ENCODE results near the gene THTPA. TPM values are rescaled to one million over a fixed set of nuclear protein-coding genes. Genes with fewer than 3 reads are reported as not detected.
"Not testable (repeated sequence)": the region's sequence is repeated elsewhere in the genome, so short reads cannot be mapped to it uniquely, and the experiment has no call there.

THTPA gene
- total RNA-seq, 4 donors from 2014 or later: 2.8 to 10.9 (median 10.7) TPM

DNA sequence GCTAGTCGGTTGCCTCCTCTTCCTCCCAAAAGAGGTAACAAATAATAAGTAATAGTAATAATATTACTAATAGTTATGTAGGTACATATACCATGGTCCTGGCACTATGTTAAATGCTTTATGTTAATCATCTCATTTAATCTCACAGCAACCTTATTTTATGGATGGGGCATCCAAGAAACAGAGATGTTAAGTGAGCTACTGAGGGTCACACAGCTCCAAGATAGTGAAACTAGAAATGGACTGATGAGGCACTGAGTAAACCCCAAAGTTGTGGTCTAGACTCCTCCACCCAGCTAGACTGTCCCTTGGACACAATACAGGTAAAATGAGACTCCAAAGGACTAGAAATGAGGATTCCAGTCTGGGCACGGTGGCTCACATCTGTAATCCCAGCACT, 19.6 kb upstream of the THTPA start:
- TF ChIP-seq, protein P1, sequence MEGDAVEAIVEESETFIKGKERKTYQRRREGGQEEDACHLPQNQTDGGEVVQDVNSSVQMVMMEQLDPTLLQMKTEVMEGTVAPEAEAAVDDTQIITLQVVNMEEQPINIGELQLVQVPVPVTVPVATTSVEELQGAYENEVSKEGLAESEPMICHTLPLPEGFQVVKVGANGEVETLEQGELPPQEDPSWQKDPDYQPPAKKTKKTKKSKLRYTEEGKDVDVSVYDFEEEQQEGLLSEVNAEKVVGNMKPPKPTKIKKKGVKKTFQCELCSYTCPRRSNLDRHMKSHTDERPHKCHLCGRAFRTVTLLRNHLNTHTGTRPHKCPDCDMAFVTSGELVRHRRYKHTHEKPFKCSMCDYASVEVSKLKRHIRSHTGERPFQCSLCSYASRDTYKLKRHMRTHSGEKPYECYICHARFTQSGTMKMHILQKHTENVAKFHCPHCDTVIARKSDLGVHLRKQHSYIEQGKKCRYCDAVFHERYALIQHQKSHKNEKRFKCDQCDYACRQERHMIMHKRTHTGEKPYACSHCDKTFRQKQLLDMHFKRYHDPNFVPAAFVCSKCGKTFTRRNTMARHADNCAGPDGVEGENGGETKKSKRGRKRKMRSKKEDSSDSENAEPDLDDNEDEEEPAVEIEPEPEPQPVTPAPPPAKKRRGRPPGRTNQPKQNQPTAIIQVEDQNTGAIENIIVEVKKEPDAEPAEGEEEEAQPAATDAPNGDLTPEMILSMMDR (IDR thresholded peaks at IDR 0.05): no peak
- TF ChIP-seq POLR2A (IDR thresholded peaks at IDR 0.05): no peak
- WGBS, 2 donors: 86 to 89% methylated on average over 2 of the region's 2 CpGs
- intact Hi-C loops (cut with DNase I; ENCODE audit: low total_unique reads): no loop called here
- no peak for DNase-seq (ENCODE audit: low spot score in 2 of 2)
- no peak overlapping the region for H3K4me3 ChIP-seq (ENCODE audit: low read depth, poor library complexity, severe bottlenecking)

DNA sequence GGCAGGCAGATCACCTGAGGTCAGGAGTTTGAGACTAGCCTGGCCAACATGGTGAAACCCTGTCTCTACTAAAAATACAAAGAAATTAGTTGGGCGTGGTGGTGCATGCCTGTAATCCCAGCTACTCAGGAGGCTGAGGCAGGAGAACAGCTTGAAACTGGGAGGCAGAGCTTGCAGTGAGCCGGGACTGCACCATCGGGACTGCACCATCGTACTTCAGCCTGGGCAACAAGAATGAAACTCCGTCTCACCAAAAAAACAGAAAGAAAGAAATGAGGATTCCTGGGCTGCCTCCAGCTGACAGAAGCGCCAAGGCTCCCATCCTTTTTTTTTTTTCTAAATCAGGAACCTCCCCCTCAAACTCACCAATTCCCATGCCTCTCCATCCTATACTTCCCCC, 19.2 kb upstream of the THTPA start:
- DNase-seq (ENCODE audit: low spot score in 2 of 2); intact Hi-C loops (cut with DNase I; ENCODE audit: low total_unique reads); H3K4me3 ChIP-seq (ENCODE audit: low read depth, poor library complexity, severe bottlenecking): not testable (repeated sequence)
- WGBS, 2 donors: 85 to 86% methylated on average over 6 of the region's 6 CpGs

DNA sequence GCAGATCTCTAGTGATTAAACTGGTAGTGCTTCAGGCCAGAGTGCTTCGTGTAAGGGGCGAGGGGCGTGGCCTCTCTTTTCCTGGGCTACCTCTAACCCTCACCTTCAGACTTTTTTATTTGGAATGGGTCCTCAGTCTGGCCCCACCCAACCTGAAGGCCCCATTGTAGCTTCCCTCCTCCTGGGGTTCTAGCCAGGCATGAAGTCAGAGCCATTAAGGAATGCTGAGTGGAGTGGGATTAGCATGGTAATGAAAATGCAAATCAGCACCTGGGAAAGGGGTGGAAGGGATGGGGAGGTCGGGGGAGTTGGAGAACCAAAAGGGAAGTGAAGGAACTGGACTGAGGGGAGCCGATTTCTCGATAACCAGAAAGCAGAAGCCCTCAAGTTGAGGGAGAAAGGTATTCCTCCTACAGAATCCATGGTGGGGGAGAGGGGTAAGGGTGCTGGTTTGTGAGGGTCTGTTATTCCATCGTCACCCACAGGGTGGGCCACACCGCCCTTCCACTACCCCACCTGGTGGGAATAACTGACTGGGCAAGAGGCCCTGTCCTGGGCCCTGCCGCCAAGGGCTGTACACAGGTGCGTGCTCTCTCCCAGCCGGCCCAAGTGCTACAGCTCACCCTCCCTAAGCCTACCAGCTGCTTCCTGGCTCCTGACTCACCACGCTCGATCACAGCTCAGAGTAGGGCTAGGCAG, 18.6 kb upstream of the THTPA start:
- intact Hi-C loops (cut with DNase I; ENCODE audit: low total_unique reads): no loop called here
- 54 to 60% methylated on average over 13 of the region's 13 CpGs for WGBS, 2 donors
- DNase-seq (ENCODE audit: low spot score in 2 of 2): no peak
- no peak overlapping the region for H3K4me3 ChIP-seq (ENCODE audit: low read depth, poor library complexity, severe bottlenecking)
- TF ChIP-seq, protein P1 (IDR thresholded peaks at IDR 0.05): no peak
- no peak for TF ChIP-seq POLR2A (IDR thresholded peaks at IDR 0.05)

DNA sequence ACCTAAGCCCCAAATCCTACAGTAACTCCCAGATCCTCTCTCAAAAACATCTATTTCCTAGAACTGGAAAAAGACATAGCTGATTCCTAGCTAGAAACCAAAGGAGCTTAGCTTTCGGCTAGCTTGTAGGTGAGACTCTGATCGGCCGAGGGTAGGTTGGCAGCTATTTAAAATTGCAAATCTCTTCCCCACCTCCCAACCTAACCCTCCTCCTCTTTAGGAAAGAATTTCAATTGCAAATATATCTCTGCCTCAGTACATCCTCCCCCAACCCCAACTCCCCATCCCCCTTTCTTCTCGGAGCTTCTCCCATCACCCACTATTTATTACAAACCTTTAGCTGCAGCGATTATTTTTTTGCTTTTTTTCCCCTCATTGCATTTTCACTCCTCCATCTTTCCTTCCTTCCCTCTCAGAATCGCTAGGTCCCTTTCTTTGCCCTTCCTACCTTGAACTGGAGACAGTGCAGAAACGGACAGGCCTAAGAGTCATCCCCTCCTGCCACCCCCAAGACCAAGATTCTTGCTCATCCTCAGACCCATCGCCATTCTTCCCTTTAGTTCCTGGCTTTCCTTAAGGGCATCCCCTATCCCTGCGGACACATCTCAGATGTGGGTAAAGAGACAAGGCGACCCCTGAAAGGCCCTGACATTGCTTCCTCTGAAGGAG, 17.9 kb upstream of the THTPA start:
- WGBS, 2 donors: 71% methylated on average over 10 of the region's 10 CpGs
- no peak overlapping the region for H3K4me3 ChIP-seq (ENCODE audit: low read depth, poor library complexity, severe bottlenecking)
- DNase-seq (ENCODE audit: low spot score in 2 of 2): no peak
- intact Hi-C loops (cut with DNase I; ENCODE audit: low total_unique reads): no loop called here
- no peak for TF ChIP-seq POLR2A (IDR thresholded peaks at IDR 0.05)
- TF ChIP-seq, protein P1 (IDR thresholded peaks at IDR 0.05): no peak

DNA sequence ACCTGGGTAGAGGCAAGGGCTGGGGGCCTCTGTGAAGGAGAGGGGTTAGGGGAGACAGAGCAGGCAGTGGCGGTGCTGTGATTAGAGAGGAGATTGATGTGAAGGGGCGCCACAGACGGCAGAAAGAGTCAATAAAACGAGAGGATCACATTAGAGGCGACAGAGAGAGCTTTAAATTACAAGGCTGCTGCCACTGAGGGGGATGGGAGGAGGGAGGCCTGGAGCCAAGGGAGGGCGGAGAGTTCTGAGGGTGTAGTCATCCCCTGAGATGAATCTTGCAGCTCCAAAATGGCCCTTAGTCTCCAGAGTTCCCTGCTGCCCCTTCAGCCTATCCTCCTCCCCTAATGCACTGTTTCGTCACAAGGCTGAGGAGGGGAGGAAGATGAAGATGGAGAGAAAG, 17.3 kb upstream of the THTPA start:
- WGBS, 2 donors: 37 to 39% methylated on average over 7 of the region's 7 CpGs
- TF ChIP-seq, protein P1 (IDR thresholded peaks at IDR 0.05): no peak
- TF ChIP-seq POLR2A (IDR thresholded peaks at IDR 0.05): no peak
- intact Hi-C loops (cut with DNase I; ENCODE audit: low total_unique reads): no loop called here
- H3K4me3 ChIP-seq (ENCODE audit: low read depth, poor library complexity, severe bottlenecking): no peak overlapping the region
- DNase-seq (ENCODE audit: low spot score in 2 of 2): no peak

DNA sequence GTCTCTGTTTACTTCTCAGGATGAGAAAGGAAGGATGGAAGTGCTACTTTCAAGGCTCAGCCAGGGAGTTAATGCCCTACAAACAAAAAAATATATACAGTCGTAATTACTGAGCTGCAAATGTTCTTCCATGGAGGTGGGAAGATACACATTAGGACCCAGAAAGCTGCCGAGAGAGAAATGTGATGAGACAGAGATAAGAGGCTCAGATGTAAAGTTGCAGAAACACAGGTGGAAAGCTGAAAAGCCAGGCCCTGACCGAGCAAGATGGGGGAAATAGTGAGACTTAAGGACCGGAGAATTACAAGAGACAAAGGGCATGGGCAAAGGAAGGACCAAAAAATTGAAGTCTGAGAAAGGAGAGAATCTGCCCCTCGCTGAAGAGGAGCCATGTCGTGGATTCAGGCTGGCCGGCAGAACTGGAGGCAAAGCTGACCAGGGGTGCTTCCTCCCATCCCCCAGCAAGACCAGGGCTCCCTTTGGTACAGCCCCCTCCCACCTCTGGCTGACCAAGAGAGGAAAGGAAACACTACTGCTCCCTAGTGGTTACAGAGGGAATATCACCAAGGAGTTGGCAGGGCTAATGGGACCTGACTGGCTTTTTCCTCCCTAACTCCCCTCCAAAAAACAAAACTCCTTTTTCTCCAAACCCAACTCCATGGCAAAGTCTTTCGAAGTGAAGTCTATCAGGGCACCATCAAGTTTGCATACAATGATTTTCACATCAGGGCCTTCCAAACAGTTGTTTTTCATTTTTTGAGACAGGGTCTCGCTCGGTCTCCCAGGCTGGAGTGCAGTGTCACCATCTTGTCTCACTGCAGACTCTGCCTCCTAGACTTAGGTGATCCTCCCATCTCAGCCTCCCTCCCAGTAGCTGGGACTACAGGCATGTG, 16.6 kb upstream of the THTPA start:
- no peak for DNase-seq (ENCODE audit: low spot score in 2 of 2)
- WGBS, 2 donors: 30 to 41% methylated on average over 10 of the region's 10 CpGs
- no peak overlapping the region for H3K4me3 ChIP-seq (ENCODE audit: low read depth, poor library complexity, severe bottlenecking)
- intact Hi-C loops (cut with DNase I; ENCODE audit: low total_unique reads): no loop called here
- TF ChIP-seq, protein P1 (IDR thresholded peaks at IDR 0.05): no peak
- TF ChIP-seq POLR2A (IDR thresholded peaks at IDR 0.05): no peak
